H9 (cell line): ENCODE results near the gene SLC4A5. TPM values are rescaled to one million over a fixed set of nuclear protein-coding genes. Genes with fewer than 3 reads are reported as not detected.

Experiments used
- DNase-seq: peaks from one replicate; pipeline ENCODE4 v3.0.0-alpha.2; 2017
- H2AFZ ChIP-seq: one replicate; pipeline ENCODE4 v1.6.1; 2013; ENCODE audit warnings: mild to moderate bottlenecking, low read length, control low read depth, moderate library complexity
- H2AK5ac ChIP-seq: 2 replicates; pipeline ENCODE4 v1.6.1; 2013; ENCODE audit warnings: low read length, control low read depth, mixed read lengths; ENCODE audit not compliant: insufficient read length
- H2BK120ac ChIP-seq: one replicate; pipeline ENCODE4 v1.6.1; 2013; ENCODE audit warnings: low read depth, mild to moderate bottlenecking, low read length, control low read depth, inconsistent platforms; ENCODE audit not compliant: poor library complexity, severe bottlenecking
- H2BK12ac ChIP-seq: 2 replicates; pipeline ENCODE4 v1.6.1; 2013; ENCODE audit warnings: low read length, control low read depth, mixed read lengths, low read depth; ENCODE audit not compliant: insufficient read length
- H2BK15ac ChIP-seq: 2 replicates; pipeline ENCODE4 v1.6.1; 2013; ENCODE audit warnings: low read depth, low read length, control low read depth
- H2BK20ac ChIP-seq: one replicate; pipeline ENCODE4 v1.6.1; 2013; ENCODE audit warnings: low read depth, mild to moderate bottlenecking, low read length, control low read depth, inconsistent platforms; ENCODE audit not compliant: poor library complexity, severe bottlenecking
- H2BK5ac ChIP-seq: 2 replicates; pipeline ENCODE4 v1.6.1; 2013; ENCODE audit warnings: low read length, control low read depth, mixed read lengths; ENCODE audit not compliant: insufficient read length
- H3K14ac ChIP-seq: 2 replicates; pipeline ENCODE4 v1.6.1; 2013; ENCODE audit warnings: low read length, control low read depth; ENCODE audit not compliant: insufficient read depth
- H3K18ac ChIP-seq: 2 replicates; pipeline ENCODE4 v1.6.1; 2013; ENCODE audit warnings: low read depth, mild to moderate bottlenecking, mixed read lengths, low read length, control low read depth; ENCODE audit not compliant: insufficient read length
- H3K23ac ChIP-seq: 2 replicates; pipeline ENCODE4 v1.6.1; 2013; ENCODE audit warnings: low read length, control low read depth, mixed read lengths, low read depth; ENCODE audit not compliant: insufficient read length
- H3K23me2 ChIP-seq: 2 replicates; pipeline ENCODE4 v1.6.1; 2013; ENCODE audit warnings: low read depth, mild to moderate bottlenecking, mixed read lengths, low read length, control low read depth; ENCODE audit not compliant: insufficient read length, poor library complexity, severe bottlenecking
- H3K27ac ChIP-seq: 2 replicates; pipeline ENCODE4 v1.5.1; 2013; ENCODE audit warnings: low read length, control low read depth, mixed read lengths, low read depth; ENCODE audit not compliant: insufficient read length
- H3K27me3 ChIP-seq: 2 replicates; pipeline ENCODE4 v1.6.1; 2013; ENCODE audit warnings: low read length, control low read depth, inconsistent platforms; ENCODE audit not compliant: insufficient read depth
- H3K4ac ChIP-seq: 2 replicates; pipeline ENCODE4 v1.6.1; 2013; ENCODE audit warnings: low read depth, mild to moderate bottlenecking, control low read depth, inconsistent platforms, low read length, moderate library complexity
- H3K4me1 ChIP-seq: 2 replicates; pipeline ENCODE4 v1.6.1; 2013; ENCODE audit warnings: low read length, control low read depth, inconsistent platforms; ENCODE audit not compliant: insufficient read depth
- H3K4me2 ChIP-seq: 2 replicates; pipeline ENCODE4 v1.6.1; 2013; ENCODE audit warnings: low read length, control low read depth, mixed read lengths; ENCODE audit not compliant: insufficient read length, insufficient read depth
- H3K56ac ChIP-seq: 2 replicates; pipeline ENCODE4 v1.6.1; 2013; ENCODE audit warnings: low read depth, mild to moderate bottlenecking, mixed read lengths, low read length, control low read depth; ENCODE audit not compliant: insufficient read length
- H3K79me1 ChIP-seq: 2 replicates; pipeline ENCODE4 v1.6.1; 2013; ENCODE audit warnings: low read depth, mild to moderate bottlenecking, moderate library complexity, low read length, control low read depth, inconsistent platforms; ENCODE audit not compliant: insufficient read depth, poor library complexity, severe bottlenecking
- H3K79me2 ChIP-seq: 2 replicates; pipeline ENCODE4 v1.6.1; 2013; ENCODE audit warnings: low read length, control low read depth, inconsistent platforms; ENCODE audit not compliant: insufficient read depth
- H3K9ac ChIP-seq: 2 replicates; pipeline ENCODE4 v1.6.1; 2013; ENCODE audit warnings: low read length, control low read depth, mixed read lengths; ENCODE audit not compliant: insufficient read length; ENCODE audit errors: extremely low read depth
- H3K9me3 ChIP-seq: one replicate; pipeline ENCODE4 v1.6.1; 2013; ENCODE audit warnings: low read depth, low read length, inconsistent platforms; ENCODE audit not compliant: control insufficient read depth
- H3T11ph ChIP-seq: one replicate; pipeline ENCODE4 v1.6.1; 2013; ENCODE audit warnings: mild to moderate bottlenecking, low read length, control low read depth, inconsistent platforms
- H4K20me1 ChIP-seq: one replicate; pipeline ENCODE4 v1.6.1; 2013; ENCODE audit not compliant: control insufficient read depth, insufficient read length, insufficient read depth
- H4K5ac ChIP-seq: 2 replicates; pipeline ENCODE4 v1.6.1; 2013; ENCODE audit warnings: low read depth, mild to moderate bottlenecking, mixed read lengths, low read length, control low read depth; ENCODE audit not compliant: insufficient read length
- H4K8ac ChIP-seq: replicated peaks from 2 replicates; pipeline ENCODE4 v1.6.1; 2013; ENCODE audit warnings: low read length, control low read depth, mixed read lengths, low read depth; ENCODE audit not compliant: insufficient read length
- H4K91ac ChIP-seq: 2 replicates; pipeline ENCODE4 v1.6.1; 2013; ENCODE audit warnings: low read depth, mild to moderate bottlenecking, moderate library complexity, mixed read lengths, low read length, control low read depth; ENCODE audit not compliant: insufficient read length
- H3K27ac Mint-ChIP-seq, 3 experiments: 2 replicates in 2 of 3; 3 replicates in 1 of 3; pipeline ENCODE4 v1.8.0; 2020 to 2021; ENCODE audit warnings: mixed read lengths in 3 of 3, mild to moderate bottlenecking in 1 of 3, moderate library complexity in 1 of 3
- H3K27me3 Mint-ChIP-seq: 2 replicates; pipeline ENCODE4 v1.8.0; 2021; ENCODE audit warnings: low read depth, mild to moderate bottlenecking, moderate library complexity, mixed read lengths
- H3K36me3 Mint-ChIP-seq, 3 experiments: 2 replicates in 2 of 3; 3 replicates in 1 of 3; pipeline ENCODE4 v1.8.0; 2020 to 2021; ENCODE audit warnings: low read depth in 3 of 3, mixed read lengths in 3 of 3; ENCODE audit not compliant: insufficient read depth in 1 of 3
- H3K4me1 Mint-ChIP-seq, 2 experiments: 2 replicates each; pipeline ENCODE4 v1.8.0; 2020; ENCODE audit warnings: mixed read lengths in 2 of 2
- H3K4me3 Mint-ChIP-seq, 2 experiments: 2 replicates in 1 of 2; 3 replicates in 1 of 2; pipeline ENCODE4 v1.8.0; 2020 to 2021; ENCODE audit warnings: mild to moderate bottlenecking in 2 of 2, mixed read lengths in 2 of 2, moderate library complexity in 1 of 2
- H3K9me3 Mint-ChIP-seq, 2 experiments: 2 replicates in 1 of 2; 3 replicates in 1 of 2; pipeline ENCODE4 v1.8.0; 2020; ENCODE audit warnings: mild to moderate bottlenecking in 2 of 2, mixed read lengths in 2 of 2, moderate library complexity in 1 of 2
- WGBS: extraction: QIAGEN DNeasy Blood & Tissue Kit; methylation state at CpG from one replicate; pipeline ENCODE4 v1.1.7; 2013; ENCODE audit warnings: missing lambda C conversion rate, low lambda C conversion rate, mixed read lengths; ENCODE audit not compliant: insufficient read length; ENCODE audit errors: extremely low coverage; 5-methylcytosine and 5-hydroxymethylcytosine counted together
- total RNA-seq: library from RNA; stranded (reverse); gene quantifications from 2 replicates; pipeline ENCODE4 v1.2.1, GENCODE V29; 2021
- TF ChIP-seq, protein P1 (sequence below): fragments of 200-600 bp; sonication (generic); conservative IDR thresholded peaks from 3 replicates; pipeline ENCODE4 v1.8.0; 2021; ENCODE audit warnings: antibody characterized with exemption, mild to moderate bottlenecking

Gene SLC4A5
- total RNA-seq, 1 experiment from 2014 or later: 0.50 TPM

DNA sequence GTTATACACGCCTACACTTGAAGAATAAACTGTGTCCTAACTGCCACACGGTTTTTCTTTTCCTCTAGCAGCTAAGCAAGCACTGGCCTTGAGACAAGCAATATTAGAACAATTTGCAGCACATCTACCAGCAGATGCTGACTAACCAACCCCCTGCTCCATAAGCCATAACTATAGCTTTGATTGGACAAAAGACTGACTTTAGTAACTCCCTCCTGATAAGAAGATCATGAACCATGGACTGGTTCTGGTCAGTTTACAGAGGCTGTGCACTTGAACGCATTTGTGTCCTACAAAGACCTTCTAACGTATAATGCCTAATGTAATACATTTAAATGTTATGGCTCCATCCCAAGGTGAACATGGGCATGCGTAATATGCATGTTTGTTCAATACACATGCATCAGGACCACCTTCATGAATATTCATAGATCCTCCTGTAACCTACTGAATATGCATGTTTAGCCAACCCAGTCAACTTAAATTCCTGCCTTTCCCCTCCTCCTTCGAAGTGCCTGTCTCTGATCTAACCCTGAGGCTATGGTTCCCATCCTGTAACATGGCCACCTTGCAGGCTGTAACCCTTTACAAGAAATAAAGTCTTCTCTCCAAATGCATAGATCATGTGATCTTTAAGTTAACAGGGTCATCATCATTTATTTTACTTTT, 26.5 kb downstream of the SLC4A5 start:
- Histone ChIP-seq H3T11ph (no peak overlapping the region), H3K4me1 (no peaks in the 10 kb centered on the region; the same call in 1 of the 2 replicates), H3K18ac (no peak overlapping the region), H2BK20ac (no peak overlapping the region), H3K79me1 (no peaks in the 10 kb centered on the region), H3K9ac (no peak overlapping the region), H2BK12ac (no peak overlapping the region), H4K20me1 (no peaks in the 10 kb centered on the region), H3K23ac (no peak overlapping the region), H4K5ac (no peak overlapping the region), H3K27ac (no peak overlapping the region), H2AFZ (no peak overlapping the region), H4K8ac (no peak overlapping the region), H2BK120ac (no peak overlapping the region), H3K56ac (no peak overlapping the region), H3K9me3 (no peaks in the 10 kb centered on the region), H3K4me2 (no peak overlapping the region), H3K79me2 (no peaks in the 10 kb centered on the region), H3K4ac (no peak overlapping the region), H4K91ac (no peak overlapping the region), H2AK5ac (no peak overlapping the region), H3K23me2 (no peaks in the 10 kb centered on the region), H2BK5ac (no peak overlapping the region), H2BK15ac (no peak overlapping the region), H3K27me3 (no peaks in the 10 kb centered on the region), H3K14ac (no peak overlapping the region)
- no peak overlapping the region for H3K4me3 Mint-ChIP-seq
- peaks cover 2% of the 10 kb centered on the region for H3K27me3 Mint-ChIP-seq
- peak; percentile 35 for DNase-seq
- H3K27ac Mint-ChIP-seq: peak overlapping the region in 1 of 3 experiments; percentile 68; a peak in 1 of 7 replicates
- H3K36me3 Mint-ChIP-seq: no peaks in the 10 kb centered on the region
- H3K9me3 Mint-ChIP-seq: no peaks in the 10 kb centered on the region
- TF ChIP-seq, protein P1, sequence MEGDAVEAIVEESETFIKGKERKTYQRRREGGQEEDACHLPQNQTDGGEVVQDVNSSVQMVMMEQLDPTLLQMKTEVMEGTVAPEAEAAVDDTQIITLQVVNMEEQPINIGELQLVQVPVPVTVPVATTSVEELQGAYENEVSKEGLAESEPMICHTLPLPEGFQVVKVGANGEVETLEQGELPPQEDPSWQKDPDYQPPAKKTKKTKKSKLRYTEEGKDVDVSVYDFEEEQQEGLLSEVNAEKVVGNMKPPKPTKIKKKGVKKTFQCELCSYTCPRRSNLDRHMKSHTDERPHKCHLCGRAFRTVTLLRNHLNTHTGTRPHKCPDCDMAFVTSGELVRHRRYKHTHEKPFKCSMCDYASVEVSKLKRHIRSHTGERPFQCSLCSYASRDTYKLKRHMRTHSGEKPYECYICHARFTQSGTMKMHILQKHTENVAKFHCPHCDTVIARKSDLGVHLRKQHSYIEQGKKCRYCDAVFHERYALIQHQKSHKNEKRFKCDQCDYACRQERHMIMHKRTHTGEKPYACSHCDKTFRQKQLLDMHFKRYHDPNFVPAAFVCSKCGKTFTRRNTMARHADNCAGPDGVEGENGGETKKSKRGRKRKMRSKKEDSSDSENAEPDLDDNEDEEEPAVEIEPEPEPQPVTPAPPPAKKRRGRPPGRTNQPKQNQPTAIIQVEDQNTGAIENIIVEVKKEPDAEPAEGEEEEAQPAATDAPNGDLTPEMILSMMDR: no peak
- no CpG with 5 or more reads among the region's 6 CpGs for WGBS
- peaks cover 4 to 8% of the 10 kb centered on the region in 2 experiments for H3K4me1 Mint-ChIP-seq
